Measurements from ENCODE around the gene DMRTC2.
A peak's percentile ranks its signal among the peaks of the same experiment; 100 is the strongest.

Gene DMRTC2

DNA sequence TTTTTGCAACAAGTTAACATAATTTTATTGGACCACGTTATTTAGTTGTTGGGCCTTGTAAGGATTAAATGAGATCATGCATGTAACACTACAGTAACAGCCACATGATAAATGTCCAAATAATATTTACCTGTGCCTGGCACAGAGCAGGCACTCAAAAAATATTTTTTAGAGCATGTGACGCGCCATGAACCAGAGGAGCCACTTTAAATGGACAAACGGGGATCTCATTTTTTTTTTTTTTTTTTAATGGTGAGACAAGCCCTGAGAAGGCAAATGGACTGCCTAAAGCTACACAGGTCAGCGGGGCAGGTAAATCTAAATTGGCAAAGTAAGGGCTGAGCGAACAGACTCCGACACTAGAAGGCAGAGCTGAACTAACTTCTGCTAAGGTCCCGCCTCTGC, 14.4 kb downstream of the DMRTC2 start:
- peak overlapping the region; percentile 92 for H3K27ac ChIP-seq
- TF ChIP-seq ZFX (IDR thresholded peaks at IDR 0.05): no peak
- TF ChIP-seq, protein P1, sequence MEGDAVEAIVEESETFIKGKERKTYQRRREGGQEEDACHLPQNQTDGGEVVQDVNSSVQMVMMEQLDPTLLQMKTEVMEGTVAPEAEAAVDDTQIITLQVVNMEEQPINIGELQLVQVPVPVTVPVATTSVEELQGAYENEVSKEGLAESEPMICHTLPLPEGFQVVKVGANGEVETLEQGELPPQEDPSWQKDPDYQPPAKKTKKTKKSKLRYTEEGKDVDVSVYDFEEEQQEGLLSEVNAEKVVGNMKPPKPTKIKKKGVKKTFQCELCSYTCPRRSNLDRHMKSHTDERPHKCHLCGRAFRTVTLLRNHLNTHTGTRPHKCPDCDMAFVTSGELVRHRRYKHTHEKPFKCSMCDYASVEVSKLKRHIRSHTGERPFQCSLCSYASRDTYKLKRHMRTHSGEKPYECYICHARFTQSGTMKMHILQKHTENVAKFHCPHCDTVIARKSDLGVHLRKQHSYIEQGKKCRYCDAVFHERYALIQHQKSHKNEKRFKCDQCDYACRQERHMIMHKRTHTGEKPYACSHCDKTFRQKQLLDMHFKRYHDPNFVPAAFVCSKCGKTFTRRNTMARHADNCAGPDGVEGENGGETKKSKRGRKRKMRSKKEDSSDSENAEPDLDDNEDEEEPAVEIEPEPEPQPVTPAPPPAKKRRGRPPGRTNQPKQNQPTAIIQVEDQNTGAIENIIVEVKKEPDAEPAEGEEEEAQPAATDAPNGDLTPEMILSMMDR (conservative IDR thresholded peaks at IDR 0.05): no peak; the same call in 1 of the 2 replicates

DNA sequence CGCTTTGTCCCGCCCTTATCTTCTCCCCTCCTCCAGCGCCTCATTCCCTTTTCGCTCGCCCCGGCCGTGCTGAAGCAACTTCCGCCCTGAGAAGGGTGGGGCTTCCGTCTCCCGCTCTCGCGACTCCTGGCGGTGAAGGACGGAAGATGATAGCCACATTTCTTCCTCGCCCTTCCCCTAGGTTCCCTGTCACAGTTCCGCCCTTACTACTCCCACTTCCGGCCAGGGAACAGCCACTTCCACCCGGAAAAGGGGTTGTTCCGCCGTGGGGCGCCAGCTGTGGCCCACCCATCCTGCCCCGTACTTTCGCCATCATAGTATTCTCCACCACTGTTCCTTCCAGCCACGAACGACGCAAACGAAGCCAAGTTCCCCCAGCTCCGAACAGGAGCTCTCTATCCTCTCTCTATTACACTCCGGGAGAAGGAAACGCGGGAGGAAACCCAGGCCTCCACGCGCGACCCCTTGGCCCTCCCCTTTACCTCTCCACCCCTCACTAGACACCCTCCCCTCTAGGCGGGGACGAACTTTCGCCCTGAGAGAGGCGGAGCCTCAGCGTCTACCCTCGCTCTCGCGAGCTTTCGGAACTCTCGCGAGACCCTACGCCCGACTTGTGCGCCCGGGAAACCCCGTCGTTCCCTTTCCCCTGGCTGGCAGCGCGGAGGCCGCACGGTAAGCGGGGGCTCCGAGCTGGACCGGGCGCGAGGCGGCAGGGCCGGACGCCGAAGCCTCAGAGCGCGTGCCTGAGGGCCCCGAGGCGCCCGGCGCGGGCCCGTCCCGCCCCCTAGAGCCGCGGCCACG, 15.0 kb downstream of the DMRTC2 start, which contains the start of gene RPS19:
RPS19 (plus strand) TSS at position 638 of the 801 bp plus-strand sequence. CDS start 520 bp downstream, outside the sequence.
- peak; percentile 66; the same call in 1 of the 2 replicates for TF ChIP-seq ZFX (IDR thresholded peaks at IDR 0.05)
- TF ChIP-seq, protein P1 (conservative IDR thresholded peaks at IDR 0.05): peak; percentile 48; the same call in 1 of the 2 replicates

GRCh38 chr19:41860419-41861115, 15.7 kb downstream of the DMRTC2 start:
- peak overlapping the region; percentile 92 for H3K27ac ChIP-seq
- no peak; the same call in none of the 2 replicates for TF ChIP-seq ZFX (IDR thresholded peaks at IDR 0.05)
- TF ChIP-seq, protein P1 (conservative IDR thresholded peaks at IDR 0.05): no peak

More for the DNA sequence above, 15.0 kb downstream of the DMRTC2 start, which contains the start of gene RPS19:
- H3K27ac ChIP-seq: peak within 1 kb of the TSS; percentile 92

DNA sequence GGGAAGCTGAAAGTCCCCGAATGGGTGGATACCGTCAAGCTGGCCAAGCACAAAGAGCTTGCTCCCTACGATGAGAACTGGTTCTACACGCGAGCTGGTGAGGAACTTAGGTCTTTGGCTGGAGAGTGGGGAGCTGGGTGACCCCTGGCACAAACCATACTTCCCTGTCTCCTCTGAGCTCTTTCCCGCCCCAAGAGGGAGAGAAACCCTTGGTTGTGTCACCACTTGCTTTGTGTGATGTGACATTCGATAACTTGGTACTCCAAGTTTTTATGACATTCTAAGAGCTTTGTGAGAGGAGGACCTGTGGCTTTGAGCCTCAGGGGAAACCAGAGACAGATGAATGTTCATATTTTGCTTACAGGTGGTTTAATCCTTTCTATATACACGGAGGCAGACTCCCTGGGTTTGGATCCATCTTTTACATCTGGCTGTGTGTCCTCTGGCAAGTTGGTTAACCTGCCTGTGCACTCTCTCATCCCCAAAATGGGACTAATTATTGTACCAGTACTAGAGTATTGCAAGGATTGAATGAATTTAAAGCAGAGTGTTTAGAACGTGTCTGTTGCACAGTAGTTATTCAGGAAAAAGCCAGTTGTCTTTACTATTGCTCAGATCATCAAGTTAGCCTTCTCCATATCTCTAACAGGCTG, 16.4 kb downstream of the DMRTC2 start:
- peak overlapping the region; percentile 92 for H3K27ac ChIP-seq
- TF ChIP-seq ZFX (IDR thresholded peaks at IDR 0.05): no peak
- TF ChIP-seq, protein P1 (conservative IDR thresholded peaks at IDR 0.05): no peak

DNA sequence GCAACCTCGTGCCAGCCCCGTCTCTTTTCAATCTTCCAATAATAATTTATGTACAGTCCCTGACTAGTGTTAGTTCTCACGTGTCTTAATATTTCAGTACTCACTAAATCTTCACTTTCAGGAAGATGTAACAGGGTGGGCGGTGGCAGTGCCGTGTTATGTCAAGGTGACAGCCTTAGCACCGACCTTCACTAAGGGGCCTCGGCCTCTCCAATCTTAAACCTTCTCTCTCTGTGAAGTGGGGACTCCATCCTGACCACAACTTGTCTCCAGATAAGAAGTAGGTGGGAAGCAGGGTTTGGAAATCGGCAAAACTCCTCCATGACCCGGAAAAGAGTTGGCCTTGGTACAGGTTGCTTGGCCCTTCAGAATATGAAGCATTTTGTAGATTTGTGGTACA, 17.0 kb downstream of the DMRTC2 start:
- H3K27ac ChIP-seq: 0 out of 2 replicates have a peak overlapping the region, but pooled peaks have one; percentile 1
- no peak for TF ChIP-seq ZFX (IDR thresholded peaks at IDR 0.05)
- TF ChIP-seq, protein P1 (conservative IDR thresholded peaks at IDR 0.05): no peak

- TF ChIP-seq, protein P1 (conservative IDR thresholded peaks at IDR 0.05): no peak
- TF ChIP-seq ZFX (IDR thresholded peaks at IDR 0.05): no peak
- H3K27ac ChIP-seq: 0 out of 2 replicates have a peak overlapping the region, but pooled peaks have one; percentile 1
These were observed 17.7 kb downstream of the DMRTC2 start for GRCh38 chr19:41862445-41862986.

All from C4-2B (cell line).